ENCODE data around the gene CFAP20DC.

The CFAP20DC gene

GRCh38 chr3:58952128-58952917, 97.5 kb downstream of the CFAP20DC start:
- no peaks in the 10 kb centered on the region for H3K36me3 ChIP-seq (ENCODE audit: control insufficient read depth in 2 of 2, insufficient read depth in 2 of 2, low read length in 2 of 2)
- H3K27ac ChIP-seq (ENCODE audit: low read depth in 2 of 2, low read length in 2 of 2): no peak overlapping the region
- no peak overlapping the region for H3K4me3 ChIP-seq (ENCODE audit: low read length in 2 of 2)
- H3K9ac ChIP-seq (ENCODE audit: low read depth in 1 of 2, low read length in 2 of 2): no peak overlapping the region
- H3K27me3 ChIP-seq (ENCODE audit: control insufficient read depth in 2 of 2, insufficient read depth in 2 of 2, low read length in 2 of 2): no peaks in the 10 kb centered on the region
- no peaks in the 10 kb centered on the region for H3K9me3 ChIP-seq (ENCODE audit: control insufficient read depth in 2 of 2, low read length in 2 of 2)
- H3K4me1 ChIP-seq (ENCODE audit: control insufficient read depth in 2 of 2, insufficient read depth in 2 of 2, low read length in 2 of 2): no peaks in the 10 kb centered on the region

- H3K9ac ChIP-seq (ENCODE audit: low read depth in 1 of 2, low read length in 2 of 2): no peak overlapping the region
- H3K4me3 ChIP-seq (ENCODE audit: low read length in 2 of 2): no peak overlapping the region
- no peaks in the 10 kb centered on the region for H3K27me3 ChIP-seq (ENCODE audit: control insufficient read depth in 2 of 2, insufficient read depth in 2 of 2, low read length in 2 of 2)
- H3K9me3 ChIP-seq (ENCODE audit: control insufficient read depth in 2 of 2, low read length in 2 of 2): no peaks in the 10 kb centered on the region
- no peaks in the 10 kb centered on the region for H3K4me1 ChIP-seq (ENCODE audit: control insufficient read depth in 2 of 2, insufficient read depth in 2 of 2, low read length in 2 of 2)
- no peaks in the 10 kb centered on the region for H3K36me3 ChIP-seq (ENCODE audit: control insufficient read depth in 2 of 2, insufficient read depth in 2 of 2, low read length in 2 of 2)
- no peak overlapping the region for H3K27ac ChIP-seq (ENCODE audit: low read depth in 2 of 2, low read length in 2 of 2)
Measured at GRCh38 chr3:58948018-58948417, 101.8 kb downstream of the CFAP20DC start.

GRCh38 chr3:58946875-58947274, 103.0 kb downstream of the CFAP20DC start:
- H3K27me3 ChIP-seq (ENCODE audit: control insufficient read depth in 2 of 2, insufficient read depth in 2 of 2, low read length in 2 of 2): no peaks in the 10 kb centered on the region
- no peaks in the 10 kb centered on the region for H3K36me3 ChIP-seq (ENCODE audit: control insufficient read depth in 2 of 2, insufficient read depth in 2 of 2, low read length in 2 of 2)
- H3K9me3 ChIP-seq (ENCODE audit: control insufficient read depth in 2 of 2, low read length in 2 of 2): no peaks in the 10 kb centered on the region
- no peak overlapping the region for H3K9ac ChIP-seq (ENCODE audit: low read depth in 1 of 2, low read length in 2 of 2)
- H3K4me3 ChIP-seq (ENCODE audit: low read length in 2 of 2): no peak overlapping the region
- no peak overlapping the region for H3K27ac ChIP-seq (ENCODE audit: low read depth in 2 of 2, low read length in 2 of 2)
- H3K4me1 ChIP-seq (ENCODE audit: control insufficient read depth in 2 of 2, insufficient read depth in 2 of 2, low read length in 2 of 2): no peaks in the 10 kb centered on the region

- H3K4me1 ChIP-seq (ENCODE audit: control insufficient read depth in 2 of 2, insufficient read depth in 2 of 2, low read length in 2 of 2): no peaks in the 10 kb centered on the region
- H3K9ac ChIP-seq (ENCODE audit: low read depth in 1 of 2, low read length in 2 of 2): no peak overlapping the region
- H3K4me3 ChIP-seq (ENCODE audit: low read length in 2 of 2): no peak overlapping the region
- H3K36me3 ChIP-seq (ENCODE audit: control insufficient read depth in 2 of 2, insufficient read depth in 2 of 2, low read length in 2 of 2): no peaks in the 10 kb centered on the region
- no peak overlapping the region for H3K27ac ChIP-seq (ENCODE audit: low read depth in 2 of 2, low read length in 2 of 2)
- no peaks in the 10 kb centered on the region for H3K27me3 ChIP-seq (ENCODE audit: control insufficient read depth in 2 of 2, insufficient read depth in 2 of 2, low read length in 2 of 2)
- no peaks in the 10 kb centered on the region for H3K9me3 ChIP-seq (ENCODE audit: control insufficient read depth in 2 of 2, low read length in 2 of 2)
Measured at GRCh38 chr3:58938057-58938456, 111.8 kb downstream of the CFAP20DC start.

- Histone ChIP-seq H3K9me3 (ENCODE audit: control insufficient read depth in 2 of 2, low read length in 2 of 2) (no peaks in the 10 kb centered on the region), H3K27ac (ENCODE audit: low read depth in 2 of 2, low read length in 2 of 2) (no peak overlapping the region), H3K4me1 (ENCODE audit: control insufficient read depth in 2 of 2, insufficient read depth in 2 of 2, low read length in 2 of 2) (no peaks in the 10 kb centered on the region), H3K4me3 (ENCODE audit: low read length in 2 of 2) (no peak overlapping the region), H3K9ac (ENCODE audit: low read depth in 1 of 2, low read length in 2 of 2) (no peak overlapping the region), H3K27me3 (ENCODE audit: control insufficient read depth in 2 of 2, insufficient read depth in 2 of 2, low read length in 2 of 2) (no peaks in the 10 kb centered on the region), H3K36me3 (ENCODE audit: control insufficient read depth in 2 of 2, insufficient read depth in 2 of 2, low read length in 2 of 2) (no peaks in the 10 kb centered on the region)
Measured at GRCh38 chr3:58924578-58924977, 125.2 kb downstream of the CFAP20DC start.

GRCh38 chr3:58900386-58900785, 149.4 kb downstream of the CFAP20DC start:
- Histone ChIP-seq H3K27ac (ENCODE audit: low read depth in 2 of 2, low read length in 2 of 2) (no peak overlapping the region), H3K9ac (ENCODE audit: low read depth in 1 of 2, low read length in 2 of 2) (no peak overlapping the region), H3K36me3 (ENCODE audit: control insufficient read depth in 2 of 2, insufficient read depth in 2 of 2, low read length in 2 of 2) (no peaks in the 10 kb centered on the region), H3K27me3 (ENCODE audit: control insufficient read depth in 2 of 2, insufficient read depth in 2 of 2, low read length in 2 of 2) (no peaks in the 10 kb centered on the region), H3K4me3 (ENCODE audit: low read length in 2 of 2) (no peak overlapping the region), H3K4me1 (ENCODE audit: control insufficient read depth in 2 of 2, insufficient read depth in 2 of 2, low read length in 2 of 2) (peaks cover 2 to 4% of the 10 kb centered on the region in 2 donors), H3K9me3 (ENCODE audit: control insufficient read depth in 2 of 2, low read length in 2 of 2) (no peaks in the 10 kb centered on the region)

- Histone ChIP-seq H3K27me3 (ENCODE audit: control insufficient read depth in 2 of 2, insufficient read depth in 2 of 2, low read length in 2 of 2) (no peaks in the 10 kb centered on the region), H3K36me3 (ENCODE audit: control insufficient read depth in 2 of 2, insufficient read depth in 2 of 2, low read length in 2 of 2) (no peaks in the 10 kb centered on the region), H3K9me3 (ENCODE audit: control insufficient read depth in 2 of 2, low read length in 2 of 2) (no peaks in the 10 kb centered on the region), H3K9ac (ENCODE audit: low read depth in 1 of 2, low read length in 2 of 2) (no peak overlapping the region), H3K27ac (ENCODE audit: low read depth in 2 of 2, low read length in 2 of 2) (no peak overlapping the region), H3K4me3 (ENCODE audit: low read length in 2 of 2) (no peak overlapping the region), H3K4me1 (ENCODE audit: control insufficient read depth in 2 of 2, insufficient read depth in 2 of 2, low read length in 2 of 2) (peaks cover 2 to 4% of the 10 kb centered on the region in 2 donors)
Measured at GRCh38 chr3:58899953-58900298, 149.9 kb downstream of the CFAP20DC start.

- Histone ChIP-seq H3K4me3 (ENCODE audit: low read length in 2 of 2) (no peak overlapping the region), H3K9ac (ENCODE audit: low read depth in 1 of 2, low read length in 2 of 2) (no peak overlapping the region), H3K4me1 (ENCODE audit: control insufficient read depth in 2 of 2, insufficient read depth in 2 of 2, low read length in 2 of 2) (peaks cover 2 to 4% of the 10 kb centered on the region in 2 donors), H3K9me3 (ENCODE audit: control insufficient read depth in 2 of 2, low read length in 2 of 2) (no peaks in the 10 kb centered on the region), H3K36me3 (ENCODE audit: control insufficient read depth in 2 of 2, insufficient read depth in 2 of 2, low read length in 2 of 2) (no peaks in the 10 kb centered on the region), H3K27ac (ENCODE audit: low read depth in 2 of 2, low read length in 2 of 2) (no peak overlapping the region), H3K27me3 (ENCODE audit: control insufficient read depth in 2 of 2, insufficient read depth in 2 of 2, low read length in 2 of 2) (no peaks in the 10 kb centered on the region)
Measured at GRCh38 chr3:58899159-58899952, 150.5 kb downstream of the CFAP20DC start.

- H3K9me3 ChIP-seq (ENCODE audit: control insufficient read depth in 2 of 2, low read length in 2 of 2): no peaks in the 10 kb centered on the region
- H3K27me3 ChIP-seq (ENCODE audit: control insufficient read depth in 2 of 2, insufficient read depth in 2 of 2, low read length in 2 of 2): no peaks in the 10 kb centered on the region
- peaks cover 2 to 4% of the 10 kb centered on the region in 2 donors for H3K4me1 ChIP-seq (ENCODE audit: control insufficient read depth in 2 of 2, insufficient read depth in 2 of 2, low read length in 2 of 2)
- H3K9ac ChIP-seq (ENCODE audit: low read depth in 1 of 2, low read length in 2 of 2): no peak overlapping the region
- H3K27ac ChIP-seq (ENCODE audit: low read depth in 2 of 2, low read length in 2 of 2): no peak overlapping the region
- no peaks in the 10 kb centered on the region for H3K36me3 ChIP-seq (ENCODE audit: control insufficient read depth in 2 of 2, insufficient read depth in 2 of 2, low read length in 2 of 2)
- H3K4me3 ChIP-seq (ENCODE audit: low read length in 2 of 2): no peak overlapping the region
Measured at GRCh38 chr3:58898513-58898912, 151.3 kb downstream of the CFAP20DC start.

GRCh38 chr3:58897646-58898045, 152.2 kb downstream of the CFAP20DC start:
- Histone ChIP-seq H3K9ac (ENCODE audit: low read depth in 1 of 2, low read length in 2 of 2) (no peak overlapping the region), H3K27ac (ENCODE audit: low read depth in 2 of 2, low read length in 2 of 2) (no peak overlapping the region), H3K36me3 (ENCODE audit: control insufficient read depth in 2 of 2, insufficient read depth in 2 of 2, low read length in 2 of 2) (no peaks in the 10 kb centered on the region), H3K27me3 (ENCODE audit: control insufficient read depth in 2 of 2, insufficient read depth in 2 of 2, low read length in 2 of 2) (no peaks in the 10 kb centered on the region), H3K4me3 (ENCODE audit: low read length in 2 of 2) (no peak overlapping the region), H3K9me3 (ENCODE audit: control insufficient read depth in 2 of 2, low read length in 2 of 2) (no peaks in the 10 kb centered on the region), H3K4me1 (ENCODE audit: control insufficient read depth in 2 of 2, insufficient read depth in 2 of 2, low read length in 2 of 2) (peaks cover 2 to 4% of the 10 kb centered on the region in 2 donors)
